K562 (cell line): ENCODE data around the gene SAT1. TPM values are rescaled to one million over a fixed set of nuclear protein-coding genes. Genes with fewer than 3 reads are reported as not detected.
A peak's percentile ranks its signal among the peaks of the same experiment; 100 is the strongest.

Source experiments
- L3MBTL2 ChIP-seq: fragments of 450-650 bp; IDR thresholded peaks from 2 replicates; pipeline ENCODE4 v1.6.1; 2016; ENCODE audit warnings: mild to moderate bottlenecking, moderate library complexity
- NR2C2 ChIP-seq, 2 experiments: fragments of 200-800 bp in 1 of 2; sonication (Bioruptor generic) in 1 of 2; sonication (generic) in 1 of 2; formaldehyde crosslinking in 1 of 2; IDR thresholded peaks; 2 replicates each; pipeline versions ENCODE4 v1.6.1 to v1.8.0; 2016 to 2022; ENCODE audit warnings: mild to moderate bottlenecking in 1 of 2, missing compliant biosample characterization in 1 of 2, missing genetic modification characterization in 1 of 2, missing genetic modification reagents in 1 of 2
- polyA plus RNA-seq, 8 experiments: library from polyadenylated mRNA; depleted of rRNA in 4 of 8; stranded (reverse) in 5 of 8; unstranded in 3 of 8; fragments of >200 nt; fragmentation: Nextera tagmentation in 2 of 8; fragmentation: Illumina TruSeq in 1 of 8; extraction: Ambion mirVana in 2 of 8; extraction: Trizol in 1 of 8; gene quantifications; 2 replicates each; pipeline versions ENCODE4 v1.2.1 to v1.2.3, GENCODE V29; 2011 to 2014; ENCODE audit warnings: inconsistent platforms in 1 of 8, missing spikeins in 1 of 8
- total RNA-seq, 7 experiments: library from RNA; depleted of rRNA in 6 of 7; stranded (reverse); fragments of >200 nt in 6 of 7; fragmentation: Illumina TruSeq in 2 of 7; extraction: Trizol in 2 of 7; gene quantifications; 2 replicates each; pipeline versions ENCODE4 v1.2.1 to v1.2.3, GENCODE V29; 2011 to 2021; ENCODE audit warnings: low replicate concordance in 1 of 7
- TF ChIP-seq, protein P1 (sequence below): fragments of 450-650 bp; formaldehyde crosslinking; IDR thresholded peaks from 2 replicates; pipeline ENCODE4 v1.4.0; 2020; ENCODE audit warnings: mild to moderate bottlenecking, moderate library complexity
- TF ChIP-seq, protein P2 (sequence below), 2 experiments: fragments of 450-650 bp in 1 of 2; sonication (generic) in 1 of 2; formaldehyde crosslinking in 1 of 2; IDR thresholded peaks; 2 replicates each; pipeline versions ENCODE4 v1.7.1 to v1.9.0; 2016 to 2022; ENCODE audit warnings: inconsistent platforms in 1 of 2, mild to moderate bottlenecking in 1 of 2, missing genetic modification reagents in 1 of 2

Gene SAT1
- total and polyA plus RNA-seq, 9 of the 15 experiments (the other 6 are each of a cell fraction or from before 2014, with no cell fraction given): 47.4 to 194 (median 74.1) TPM

DNA sequence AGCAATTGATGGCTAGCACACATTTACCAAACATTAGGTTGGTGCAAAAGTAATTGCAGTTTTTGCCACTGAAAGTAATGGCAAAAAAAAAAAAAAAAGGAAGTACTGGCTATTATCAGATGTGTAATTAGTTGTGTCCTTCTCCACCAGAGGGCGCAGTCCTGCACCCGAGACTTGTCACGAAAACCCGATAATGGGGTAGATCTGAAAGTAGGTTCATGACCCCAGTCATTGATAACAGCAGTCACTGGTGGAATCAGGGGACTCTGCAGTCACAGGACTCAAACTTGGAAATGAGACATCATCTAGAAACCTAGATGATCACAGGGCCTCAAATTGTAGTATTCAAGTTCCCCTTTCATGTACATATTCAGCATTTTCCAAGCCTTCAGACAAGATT is 26.8 kb upstream of the SAT1 start (continued):
- TF ChIP-seq, protein P1, sequence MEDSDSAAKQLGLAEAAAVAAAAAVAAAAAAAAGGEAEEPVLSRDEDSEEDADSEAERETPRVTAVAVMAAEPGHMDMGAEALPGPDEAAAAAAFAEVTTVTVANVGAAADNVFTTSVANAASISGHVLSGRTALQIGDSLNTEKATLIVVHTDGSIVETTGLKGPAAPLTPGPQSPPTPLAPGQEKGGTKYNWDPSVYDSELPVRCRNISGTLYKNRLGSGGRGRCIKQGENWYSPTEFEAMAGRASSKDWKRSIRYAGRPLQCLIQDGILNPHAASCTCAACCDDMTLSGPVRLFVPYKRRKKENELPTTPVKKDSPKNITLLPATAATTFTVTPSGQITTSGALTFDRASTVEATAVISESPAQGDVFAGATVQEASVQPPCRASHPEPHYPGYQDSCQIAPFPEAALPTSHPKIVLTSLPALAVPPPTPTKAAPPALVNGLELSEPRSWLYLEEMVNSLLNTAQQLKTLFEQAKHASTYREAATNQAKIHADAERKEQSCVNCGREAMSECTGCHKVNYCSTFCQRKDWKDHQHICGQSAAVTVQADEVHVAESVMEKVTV: peak; percentile 41; the same call in 1 of the 2 replicates
- no peak for TF ChIP-seq NR2C2 (CRISPR knock-in tag; IDR thresholded peaks at IDR 0.05)
- TF ChIP-seq NR2C2 (tag; IDR thresholded peaks at IDR 0.05): peak; percentile 75
- 0 out of 2 replicates have a peak, but pooled peaks have one; percentile 12 for TF ChIP-seq L3MBTL2
- TF ChIP-seq, protein P2, sequence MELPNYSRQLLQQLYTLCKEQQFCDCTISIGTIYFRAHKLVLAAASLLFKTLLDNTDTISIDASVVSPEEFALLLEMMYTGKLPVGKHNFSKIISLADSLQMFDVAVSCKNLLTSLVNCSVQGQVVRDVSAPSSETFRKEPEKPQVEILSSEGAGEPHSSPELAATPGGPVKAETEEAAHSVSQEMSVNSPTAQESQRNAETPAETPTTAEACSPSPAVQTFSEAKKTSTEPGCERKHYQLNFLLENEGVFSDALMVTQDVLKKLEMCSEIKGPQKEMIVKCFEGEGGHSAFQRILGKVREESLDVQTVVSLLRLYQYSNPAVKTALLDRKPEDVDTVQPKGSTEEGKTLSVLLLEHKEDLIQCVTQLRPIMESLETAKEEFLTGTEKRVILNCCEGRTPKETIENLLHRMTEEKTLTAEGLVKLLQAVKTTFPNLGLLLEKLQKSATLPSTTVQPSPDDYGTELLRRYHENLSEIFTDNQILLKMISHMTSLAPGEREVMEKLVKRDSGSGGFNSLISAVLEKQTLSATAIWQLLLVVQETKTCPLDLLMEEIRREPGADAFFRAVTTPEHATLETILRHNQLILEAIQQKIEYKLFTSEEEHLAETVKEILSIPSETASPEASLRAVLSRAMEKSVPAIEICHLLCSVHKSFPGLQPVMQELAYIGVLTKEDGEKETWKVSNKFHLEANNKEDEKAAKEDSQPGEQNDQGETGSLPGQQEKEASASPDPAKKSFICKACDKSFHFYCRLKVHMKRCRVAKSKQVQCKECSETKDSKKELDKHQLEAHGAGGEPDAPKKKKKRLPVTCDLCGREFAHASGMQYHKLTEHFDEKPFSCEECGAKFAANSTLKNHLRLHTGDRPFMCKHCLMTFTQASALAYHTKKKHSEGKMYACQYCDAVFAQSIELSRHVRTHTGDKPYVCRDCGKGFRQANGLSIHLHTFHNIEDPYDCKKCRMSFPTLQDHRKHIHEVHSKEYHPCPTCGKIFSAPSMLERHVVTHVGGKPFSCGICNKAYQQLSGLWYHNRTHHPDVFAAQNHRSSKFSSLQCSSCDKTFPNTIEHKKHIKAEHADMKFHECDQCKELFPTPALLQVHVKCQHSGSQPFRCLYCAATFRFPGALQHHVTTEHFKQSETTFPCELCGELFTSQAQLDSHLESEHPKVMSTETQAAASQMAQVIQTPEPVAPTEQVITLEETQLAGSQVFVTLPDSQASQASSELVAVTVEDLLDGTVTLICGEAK (IDR thresholded peaks at IDR 0.05): peak; percentile 76
- TF ChIP-seq, protein P2 (CRISPR knock-in tag; IDR thresholded peaks at IDR 0.05): no peak
